HepG2 (cell line): ENCODE data around the gene DNAJC1. TPM values are rescaled to one million over a fixed set of nuclear protein-coding genes. Genes with fewer than 3 reads are reported as not detected.

Source experiments
- ATAD3A ChIP-seq: sonication (generic); formaldehyde crosslinking; IDR thresholded peaks from 2 replicates; pipeline ENCODE4 v1.4.0; 2020; ENCODE audit warnings: missing genetic modification reagents
- BCL6 ChIP-seq: IDR thresholded peaks from 2 replicates; pipeline ENCODE4 v1.6.1; 2016; ENCODE audit warnings: missing genetic modification reagents, missing compliant biosample characterization
- FOXK1 ChIP-seq: sonication (generic); formaldehyde crosslinking; IDR thresholded peaks from 2 replicates; pipeline ENCODE4 v1.4.0; 2020; ENCODE audit warnings: low read depth, missing genetic modification reagents, borderline replicate concordance
- HMG20B ChIP-seq: conservative IDR thresholded peaks from 2 replicates; pipeline ENCODE4 v1.6.1; 2016; ENCODE audit warnings: missing genetic modification reagents, missing compliant biosample characterization
- HMGXB4 ChIP-seq, 2 experiments: sonication (generic) in 1 of 2; formaldehyde crosslinking in 1 of 2; IDR thresholded peaks; 2 replicates each; pipeline versions ENCODE4 v1.4.0 to v1.6.1; 2018 to 2020; ENCODE audit warnings: missing genetic modification reagents in 2 of 2, borderline replicate concordance in 1 of 2, low read depth in 1 of 2, mild to moderate bottlenecking in 1 of 2, missing biosample characterization in 1 of 2
- HNF4A ChIP-seq: sonication (generic); formaldehyde crosslinking; IDR thresholded peaks from 2 replicates; pipeline ENCODE4 v1.4.0; 2020; ENCODE audit warnings: missing genetic modification reagents
- KDM2A ChIP-seq: sonication (generic); formaldehyde crosslinking; IDR thresholded peaks from 2 replicates; pipeline ENCODE4 v1.4.0; 2020; ENCODE audit warnings: low read depth, missing genetic modification reagents, borderline replicate concordance
- KLF15 ChIP-seq: sonication (generic); formaldehyde crosslinking; IDR thresholded peaks from 2 replicates; pipeline ENCODE4 v1.8.1; 2023; ENCODE audit warnings: borderline replicate concordance, mild to moderate bottlenecking, inconsistent platforms, missing genetic modification reagents, mixed read lengths
- PHF20 ChIP-seq: sonication (generic); formaldehyde crosslinking; IDR thresholded peaks from 2 replicates; pipeline ENCODE4 v1.5.0; 2020; ENCODE audit warnings: mild to moderate bottlenecking, missing genetic modification reagents
- PLRG1 ChIP-seq: fragments of 450-650 bp; conservative IDR thresholded peaks from 2 replicates; pipeline ENCODE4 v1.6.1; 2016
- PREB ChIP-seq: sonication (generic); formaldehyde crosslinking; IDR thresholded peaks from 2 replicates; pipeline ENCODE4 v1.4.0; 2020; ENCODE audit warnings: missing genetic modification reagents
- U2AF1 ChIP-seq: fragments of 200-400 bp; formaldehyde crosslinking; optimal IDR thresholded peaks from 2 replicates; pipeline ENCODE3; 2017; ENCODE audit warnings: mild to moderate bottlenecking, low read depth, low read length
- YEATS2 ChIP-seq: sonication (generic); formaldehyde crosslinking; IDR thresholded peaks from 2 replicates; pipeline ENCODE4 v1.4.0; 2020; ENCODE audit warnings: missing genetic modification reagents, borderline replicate concordance
- ZBTB2 ChIP-seq: sonication (generic); formaldehyde crosslinking; IDR thresholded peaks from 2 replicates; pipeline ENCODE4 v1.8.0; 2022; ENCODE audit warnings: low read depth, missing genetic modification reagents
- ZBTB8A ChIP-seq: sonication (generic); formaldehyde crosslinking; IDR thresholded peaks from 2 replicates; pipeline ENCODE4 v1.4.0; 2020; ENCODE audit warnings: mild to moderate bottlenecking, low read depth, missing genetic modification reagents, borderline replicate concordance
- ZKSCAN8 ChIP-seq: IDR thresholded peaks from 2 replicates; pipeline ENCODE4 v1.6.1; 2016; ENCODE audit warnings: borderline replicate concordance, missing genetic modification reagents, missing compliant biosample characterization
- ZMYM2 ChIP-seq: sonication (generic); formaldehyde crosslinking; IDR thresholded peaks from 2 replicates; pipeline ENCODE4 v1.8.0; 2022; ENCODE audit warnings: mild to moderate bottlenecking, missing genetic modification reagents
- ZNF101 ChIP-seq: sonication (generic); formaldehyde crosslinking; IDR thresholded peaks from 2 replicates; pipeline ENCODE4 v1.4.0; 2020; ENCODE audit warnings: mild to moderate bottlenecking, low read depth, missing genetic modification reagents, borderline replicate concordance
- ZNF24 ChIP-seq: fragments of 450-650 bp; IDR thresholded peaks from 2 replicates; pipeline ENCODE4 v1.6.1; 2017; ENCODE audit warnings: antibody characterized with exemption, mild to moderate bottlenecking
- ZNF331 ChIP-seq: sonication (generic); formaldehyde crosslinking; IDR thresholded peaks from 2 replicates; pipeline ENCODE4 v1.4.0; 2020; ENCODE audit warnings: missing genetic modification reagents
- ZNF800 ChIP-seq: sonication (generic); formaldehyde crosslinking; IDR thresholded peaks from 2 replicates; pipeline ENCODE4 v1.4.0; 2020; ENCODE audit warnings: missing genetic modification reagents
- ZNF850 ChIP-seq: sonication (generic); formaldehyde crosslinking; conservative IDR thresholded peaks from 2 replicates; pipeline ENCODE4 v1.9.0; 2021; ENCODE audit warnings: mild to moderate bottlenecking, missing genetic modification reagents
- ZSCAN25 ChIP-seq: sonication (generic); formaldehyde crosslinking; IDR thresholded peaks from 2 replicates; pipeline ENCODE4 v1.8.0; 2022; ENCODE audit warnings: mild to moderate bottlenecking, missing genetic modification reagents
- ZSCAN31 ChIP-seq: sonication (generic); formaldehyde crosslinking; IDR thresholded peaks from 2 replicates; pipeline ENCODE4 v1.5.0; 2020; ENCODE audit warnings: low read depth, mild to moderate bottlenecking, missing genetic modification reagents
- polyA plus RNA-seq, 8 experiments: library from polyadenylated mRNA; depleted of rRNA in 3 of 8; stranded (reverse) in 7 of 8; unstranded in 1 of 8; fragments of >200 nt; fragmentation: Illumina TruSeq in 4 of 8; extraction: Trizol in 4 of 8; gene quantifications; 2 replicates each; pipeline versions ENCODE4 v1.2.1 to v1.2.3, GENCODE V29; 2011 to 2016; ENCODE audit warnings: low read depth in 4 of 8, missing spikeins in 1 of 8, mixed read lengths in 1 of 8; ENCODE audit not compliant: insufficient read depth in 1 of 8
- total RNA-seq, 5 experiments: library from RNA; depleted of rRNA; stranded (reverse); fragments of >200 nt; fragmentation: Illumina TruSeq; extraction: Trizol; gene quantifications; 2 replicates each; pipeline ENCODE4 v1.2.3, GENCODE V29; 2016; ENCODE audit warnings: low read depth in 1 of 5

The DNAJC1 gene
- total and polyA plus RNA-seq, 2 of the 13 experiments (the other 11 are each of a cell fraction or from before 2014, with no cell fraction given): 9.9 to 16.6 TPM

- TF ChIP-seq ZNF800 (CRISPR knock-in tag) (no peak), ZBTB8A (no peak), PHF20 (CRISPR knock-in tag) (no peak), HMG20B (CRISPR knock-in tag) (no peak), ZNF24 (0 out of 2 replicates have a peak, but pooled peaks have one; percentile 26), BCL6 (CRISPR knock-in tag) (peak; percentile 99), KDM2A (CRISPR knock-in tag) (no peak), YEATS2 (CRISPR knock-in tag) (no peak), HNF4A (CRISPR knock-in tag) (peak; percentile 65), ZKSCAN8 (CRISPR knock-in tag) (no peak; the same call in 1 of the 2 replicates), U2AF1 (no peak), ZSCAN31 (no peak), ZMYM2 (CRISPR knock-in tag) (no peak), ZNF331 (CRISPR knock-in tag) (peak; percentile 68; the same call in 1 of the 2 replicates), PLRG1 (no peak), ATAD3A (no peak), ZNF101 (CRISPR knock-in tag) (no peak), FOXK1 (no peak), ZBTB2 (CRISPR knock-in tag) (no peak), ZNF850 (CRISPR knock-in tag) (no peak), HMGXB4 (CRISPR knock-in tag; IDR thresholded peaks at IDR 0.05; ENCODE audit: borderline replicate concordance in 1 of 2, low read depth in 1 of 2) (no peak), PREB (CRISPR knock-in tag) (no peak), ZSCAN25 (no peak), KLF15 (no peak)
Observed at GRCh38 chr10:21724687-21725367, 278.7 kb downstream of the DNAJC1 start (continued).
